Endothelial cell of umbilical vein (primary cell): ENCODE data around the gene TADA2B. TPM values are rescaled to one million over a fixed set of nuclear protein-coding genes. Genes with fewer than 3 reads are reported as not detected.

Experiments used
- BruUV-seq: library from RNA; stranded (reverse); fragments of 400-500 nt; replicated peaks from 2 replicates; lab custom pipeline; 2021; lab: Mats Ljungman, UMichigan
- CTCF ChIA-PET: fragments of 300-600, 350-600 bp; sonication (Branson Sonifier 250); formaldehyde crosslinking; loops from one replicate; lab custom pipeline; 2021; ENCODE audit warnings: antibody characterized with exemption, inconsistent platforms; lab: Charles Lee
- POLR2A ChIA-PET: fragments of 300-600, 350-600 bp; sonication (Branson Sonifier 250); formaldehyde crosslinking; loops from one replicate; lab custom pipeline; 2021; ENCODE audit warnings: antibody characterized with exemption, inconsistent platforms; lab: Charles Lee
- DNase-seq: peaks from one replicate; pipeline ENCODE4 v3.0.0-alpha.2; 2011; ENCODE audit warnings: low read depth, low spot score
- FAIRE-seq: peaks from 2 replicates; lab custom pipeline; 2011; peaks lifted over from hg19 to GRCh38; lab: Jason Lieb, UNC
- H2AFZ ChIP-seq: 2 replicates; pipeline ENCODE4 v1.6.0; 2012; ENCODE audit warnings: low read depth, low read length, control low read depth, inconsistent platforms
- H3K27ac ChIP-seq: 2 replicates; pipeline ENCODE4 v1.5.1; 2011; ENCODE audit warnings: low read depth, mild to moderate bottlenecking, control low read depth, low read length, moderate library complexity; ENCODE audit not compliant: insufficient read depth
- H3K27me3 ChIP-seq, 2 experiments: 2 replicates each; pipeline versions ENCODE4 v1.6.0 to v1.6.1; 2011; ENCODE audit warnings: low read length in 2 of 2, mixed read lengths in 1 of 2; ENCODE audit not compliant: control insufficient read depth in 2 of 2, insufficient read depth in 2 of 2
- H3K36me3 ChIP-seq, 2 experiments: 2 replicates in 1 of 2; 3 replicates in 1 of 2; pipeline ENCODE4 v1.5.1; 2011; ENCODE audit warnings: low read length in 2 of 2, mild to moderate bottlenecking in 1 of 2, moderate library complexity in 1 of 2; ENCODE audit not compliant: control insufficient read depth in 2 of 2, insufficient read depth in 2 of 2; ENCODE audit errors: extremely low read depth in 1 of 2
- H3K4me1 ChIP-seq: 3 replicates; pipeline ENCODE4 v1.5.1; 2011; ENCODE audit warnings: mild to moderate bottlenecking, low read length; ENCODE audit not compliant: control insufficient read depth, insufficient read depth; ENCODE audit errors: extremely low read depth
- H3K4me2 ChIP-seq: 2 replicates; pipeline ENCODE4 v1.6.1; 2011; ENCODE audit warnings: low read length, control low read depth, mixed read lengths; ENCODE audit not compliant: insufficient read depth
- H3K4me3 ChIP-seq, 3 experiments: fragments of 200-600 bp in 1 of 3; sonication (generic), shearing (Covaris generic) in 1 of 3; replicated peaks in 1 of 3; 2 replicates each; pipeline ENCODE4 v1.5.1; 2011 to 2016; ENCODE audit warnings: control low read depth in 3 of 3, low read length in 3 of 3, mild to moderate bottlenecking in 2 of 3, inconsistent platforms in 1 of 3, low read depth in 1 of 3, moderate library complexity in 1 of 3; ENCODE audit not compliant: insufficient read depth in 1 of 3
- H3K79me2 ChIP-seq: 2 replicates; pipeline ENCODE4 v1.6.0; 2012; ENCODE audit warnings: low read length, inconsistent platforms; ENCODE audit not compliant: control insufficient read depth, insufficient read depth
- H3K9ac ChIP-seq: replicated peaks from 2 replicates; pipeline ENCODE3; 2011; ENCODE audit warnings: low read length, control low read depth; ENCODE audit not compliant: insufficient read depth; ENCODE audit errors: extremely low read depth
- H3K9me1 ChIP-seq: replicated peaks from 3 replicates; pipeline ENCODE4 v1.6.0; 2011; ENCODE audit warnings: mild to moderate bottlenecking, low read length; ENCODE audit not compliant: control insufficient read depth, insufficient read depth; ENCODE audit errors: extremely low read depth
- H3K9me3 ChIP-seq: replicated peaks from 2 replicates; pipeline ENCODE4 v1.5.1; 2012; ENCODE audit warnings: low read length, inconsistent platforms; ENCODE audit not compliant: control insufficient read depth, insufficient read depth
- H4K20me1 ChIP-seq: replicated peaks from 2 replicates; pipeline ENCODE3; 2011; ENCODE audit warnings: mild to moderate bottlenecking, low read length; ENCODE audit not compliant: control insufficient read depth, insufficient read depth; ENCODE audit errors: extremely low read depth
- EZH2 ChIP-seq: IDR thresholded peaks from 2 replicates; pipeline ENCODE4 v1.6.1; 2012; ENCODE audit warnings: borderline replicate concordance, low read depth, mild to moderate bottlenecking, moderate library complexity, low read length, inconsistent platforms; ENCODE audit not compliant: severe bottlenecking
- FOS ChIP-seq: IDR thresholded peaks from 2 replicates; pipeline ENCODE4 v1.6.1; 2011; ENCODE audit warnings: mild to moderate bottlenecking, low read length, moderate library complexity, borderline replicate concordance; ENCODE audit not compliant: insufficient read depth
- GATA2 ChIP-seq: IDR thresholded peaks from 2 replicates; pipeline ENCODE4 v1.7.0; 2011; ENCODE audit warnings: low read depth, mild to moderate bottlenecking, moderate library complexity, mixed read lengths, low read length; ENCODE audit not compliant: insufficient read length, insufficient read depth
- JUN ChIP-seq: IDR thresholded peaks from 2 replicates; pipeline ENCODE4 v1.6.1; 2011; ENCODE audit warnings: borderline replicate concordance, low read depth; ENCODE audit not compliant: insufficient read length, insufficient read depth
- MYC ChIP-seq: IDR thresholded peaks from one replicate; pipeline ENCODE4 v1.6.1; 2011; ENCODE audit warnings: mild to moderate bottlenecking, low read depth, low read length
- POLR2A ChIP-seq: IDR thresholded peaks from 2 replicates; pipeline ENCODE4 v1.6.1; 2012; ENCODE audit warnings: low read depth, mild to moderate bottlenecking, control low read depth, low read length
- POLR2AphosphoS5 ChIP-seq: IDR thresholded peaks from 2 replicates; pipeline ENCODE4 v1.6.1; 2012; ENCODE audit warnings: low read depth, mild to moderate bottlenecking, control low read depth, low read length, moderate library complexity; ENCODE audit not compliant: insufficient read depth
- dilution Hi-C: fragments of 300-500 bp; cut with MboI; formaldehyde crosslinking; loops from one replicate; pipeline ENCODE4 v1.15.0; 2019; ENCODE audit warnings: low sequenced_read_pairs; ENCODE audit not compliant: extremely low pct_ligation_motif_present
- intact Hi-C: fragments of 100-400 bp; cut with micrococcal nuclease; formaldehyde crosslinking; loops from one replicate; pipeline ENCODE4 v1.10.0; 2022
- polyA plus RNA-seq, 4 experiments: library from polyadenylated mRNA; depleted of rRNA in 3 of 4; stranded (reverse) in 3 of 4; unstranded in 1 of 4; fragments of >200 nt; gene quantifications; 2 replicates each; pipeline versions ENCODE4 v1.2.1 to v1.2.3, GENCODE V29; 2011 to 2012; ENCODE audit warnings: missing spikeins in 1 of 4
- total RNA-seq: library from RNA; stranded (reverse); gene quantifications from 2 replicates; pipeline ENCODE4 v1.2.3, GENCODE V29; 2021
- TF ChIP-seq, protein P1 (sequence below), 2 donors: IDR thresholded peaks; 1 replicate in 1 of 2; 2 replicates in 1 of 2; pipeline ENCODE4 v1.5.1; 2011; ENCODE audit warnings: low read length in 2 of 2, mild to moderate bottlenecking in 2 of 2, moderate library complexity in 2 of 2, control low read depth in 1 of 2, inconsistent platforms in 1 of 2, low read depth in 1 of 2; ENCODE audit not compliant: insufficient read depth in 1 of 2; ENCODE audit errors: extremely low read depth in 1 of 2
- TF ChIP-seq, protein P2 (sequence below): IDR thresholded peaks from 2 replicates; pipeline ENCODE4 v1.6.1; 2011; ENCODE audit not compliant: insufficient read depth, insufficient read length

Gene TADA2B
- total and polyA plus RNA-seq, 2 donors (not counting 3 experiments of a cell fraction or from before 2014, with no cell fraction given): 5.5 to 11.5 TPM

DNA sequence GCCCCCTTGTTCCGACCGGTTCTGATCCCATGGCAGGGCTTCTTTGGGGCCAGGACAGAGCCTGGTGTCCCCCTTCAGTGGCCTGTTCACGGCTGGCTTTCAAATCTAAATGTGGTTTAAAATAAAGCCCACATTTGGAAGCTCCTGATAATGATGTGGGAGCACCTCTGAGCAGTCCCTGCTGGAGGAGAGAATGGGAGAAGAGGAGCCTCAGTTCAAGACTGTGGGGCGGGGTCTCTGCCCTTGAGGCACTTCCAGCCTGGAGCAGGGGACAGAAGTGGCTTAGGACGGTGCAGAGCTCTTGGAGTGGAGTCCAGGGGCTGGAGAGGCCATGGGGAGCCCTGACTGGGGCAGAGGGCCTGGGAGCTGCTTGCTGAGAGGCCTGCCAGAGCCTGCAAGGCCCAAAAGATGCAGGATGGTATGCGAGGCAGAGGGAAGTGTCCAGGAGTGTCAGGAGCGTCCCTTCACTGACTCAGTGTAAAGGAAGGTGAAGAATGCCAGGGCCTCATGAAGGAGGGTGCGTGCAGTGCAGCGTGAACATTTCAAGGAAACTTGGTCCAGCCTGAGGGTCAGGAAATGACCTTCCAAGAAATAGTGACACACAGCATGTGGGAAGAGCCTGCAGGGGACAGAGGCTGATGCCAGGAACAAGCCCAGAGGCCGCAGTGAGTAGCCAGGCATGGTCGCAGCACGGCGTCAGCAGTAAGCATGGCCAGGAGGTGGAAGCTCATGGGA lies 21.1 kb upstream of the TADA2B start:
- Histone ChIP-seq H3K4me3 (no peak overlapping the region), H3K27ac (no peak overlapping the region), H3K4me2 (no peak overlapping the region), H3K9me3 (no peaks in the 10 kb centered on the region), H3K79me2 (no peaks in the 10 kb centered on the region), H3K9ac (no peak overlapping the region), H3K27me3 (no peaks in the 10 kb centered on the region), H3K36me3 (peaks cover 0 to 11% of the 10 kb centered on the region in 2 experiments), H3K9me1 (no peaks in the 10 kb centered on the region), H4K20me1 (no peaks in the 10 kb centered on the region), H2AFZ (no peak overlapping the region), H3K4me1 (no peaks in the 10 kb centered on the region)
- DNase-seq (no peak), FAIRE-seq (no peak)
- POLR2A ChIA-PET: no interaction called here
- BruUV-seq: no TSS peak
- CTCF ChIA-PET: interaction anchor here (1.2 to 1.5 kb wide), 2 partner anchors 48 to 149 kb away, joined by 3 to 5 read pairs; no protein-coding TSS in a partner anchor
- TF ChIP-seq EZH2 (no peak), JUN (no peak), POLR2AphosphoS5 (no peak), FOS (no peak), POLR2A (no peak), MYC (no peak), GATA2 (no peak)
- TF ChIP-seq, protein P1, sequence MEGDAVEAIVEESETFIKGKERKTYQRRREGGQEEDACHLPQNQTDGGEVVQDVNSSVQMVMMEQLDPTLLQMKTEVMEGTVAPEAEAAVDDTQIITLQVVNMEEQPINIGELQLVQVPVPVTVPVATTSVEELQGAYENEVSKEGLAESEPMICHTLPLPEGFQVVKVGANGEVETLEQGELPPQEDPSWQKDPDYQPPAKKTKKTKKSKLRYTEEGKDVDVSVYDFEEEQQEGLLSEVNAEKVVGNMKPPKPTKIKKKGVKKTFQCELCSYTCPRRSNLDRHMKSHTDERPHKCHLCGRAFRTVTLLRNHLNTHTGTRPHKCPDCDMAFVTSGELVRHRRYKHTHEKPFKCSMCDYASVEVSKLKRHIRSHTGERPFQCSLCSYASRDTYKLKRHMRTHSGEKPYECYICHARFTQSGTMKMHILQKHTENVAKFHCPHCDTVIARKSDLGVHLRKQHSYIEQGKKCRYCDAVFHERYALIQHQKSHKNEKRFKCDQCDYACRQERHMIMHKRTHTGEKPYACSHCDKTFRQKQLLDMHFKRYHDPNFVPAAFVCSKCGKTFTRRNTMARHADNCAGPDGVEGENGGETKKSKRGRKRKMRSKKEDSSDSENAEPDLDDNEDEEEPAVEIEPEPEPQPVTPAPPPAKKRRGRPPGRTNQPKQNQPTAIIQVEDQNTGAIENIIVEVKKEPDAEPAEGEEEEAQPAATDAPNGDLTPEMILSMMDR (IDR thresholded peaks at IDR 0.05; ENCODE audit: extremely low read depth in 1 of 2, insufficient read depth in 1 of 2, low read depth in 1 of 2, low read length in 2 of 2): no peak
- TF ChIP-seq, protein P2, sequence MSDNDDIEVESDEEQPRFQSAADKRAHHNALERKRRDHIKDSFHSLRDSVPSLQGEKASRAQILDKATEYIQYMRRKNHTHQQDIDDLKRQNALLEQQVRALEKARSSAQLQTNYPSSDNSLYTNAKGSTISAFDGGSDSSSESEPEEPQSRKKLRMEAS: no peak
- dilution Hi-C loops: loop anchor here (5.0 kb wide), 1 partner anchor 35 kb away; no protein-coding TSS in a partner anchor
- intact Hi-C loops: no loop called here
